Choroid plexus epithelial cell (primary cell): ENCODE data around the gene RNU6-9.

Experiments used
- DNase-seq: peaks from one replicate; pipeline ENCODE4 v3.0.0-alpha.2; 2010; ENCODE audit warnings: low read depth
- H3K4me3 ChIP-seq: 2 replicates; pipeline ENCODE4 v1.5.1; 2011; ENCODE audit warnings: low read depth, mild to moderate bottlenecking, control low read depth, low read length, moderate library complexity
- CTCF ChIP-seq: conservative IDR thresholded peaks from 2 replicates; pipeline ENCODE4 v1.5.1; 2011; ENCODE audit warnings: low read depth, mild to moderate bottlenecking, control low read depth, inconsistent platforms, low read length, moderate library complexity

Gene RNU6-9

DNA sequence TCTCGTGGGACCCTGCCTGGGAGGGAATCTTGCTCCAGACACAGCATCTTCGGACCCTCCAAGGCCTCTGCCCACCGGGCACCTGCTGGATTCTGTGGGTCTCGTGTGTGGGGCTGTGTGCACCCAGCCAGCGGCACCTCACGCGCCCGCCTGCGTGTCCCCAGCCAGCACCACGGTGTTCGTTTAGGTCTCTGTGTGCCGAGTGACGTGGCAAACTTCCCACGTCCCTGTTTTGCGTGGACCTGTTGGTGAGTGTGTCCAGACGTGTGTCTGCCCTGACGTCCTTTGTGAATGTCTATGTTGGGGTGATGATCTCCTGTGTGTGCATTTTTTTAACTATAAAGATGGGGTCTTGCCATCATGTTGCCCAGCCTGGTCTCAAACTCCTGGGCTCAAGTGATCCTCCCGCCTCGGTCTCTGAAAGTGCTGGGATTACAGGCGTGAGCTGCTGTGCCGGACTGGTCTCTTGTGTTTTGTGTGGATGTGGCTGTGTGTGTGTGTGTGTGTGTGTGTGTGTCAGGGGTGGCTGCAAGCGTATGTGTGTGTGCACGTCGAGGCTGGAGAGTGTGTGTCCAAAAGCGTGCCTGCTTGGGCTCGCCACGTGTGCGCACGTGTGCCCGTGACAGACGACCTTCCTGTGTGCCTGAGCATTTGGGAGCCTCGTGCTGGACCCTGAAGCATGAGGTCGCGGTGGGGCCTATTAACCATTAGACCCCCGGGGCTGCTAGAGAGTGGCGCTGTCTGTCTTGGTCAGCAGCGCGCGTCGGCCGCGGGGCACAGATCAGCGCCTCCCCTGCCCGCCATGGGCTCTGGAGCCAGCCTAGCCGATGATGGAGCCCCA is 48.2 kb downstream of the RNU6-9 start:
- no peak for TF ChIP-seq CTCF
- no peak overlapping the region for H3K4me3 ChIP-seq
- DNase-seq, result no peak

- DNase-seq, result no peak
- H3K4me3 ChIP-seq, result no peak overlapping the region
- no peak for TF ChIP-seq CTCF
Observed at GRCh38 chr19:942133-942645, 48.9 kb downstream of the RNU6-9 start.
